Activated CD8-positive, alpha-beta memory T cell treated with anti-CD3 and anti-CD28 coated beads for 36 hours (primary cell): Measurements from ENCODE around the gene PKMYT1. TPM values are rescaled to one million over a fixed set of nuclear protein-coding genes. Genes with fewer than 3 reads are reported as not detected.
"Not testable (repeated sequence)": the region's sequence is repeated elsewhere in the genome, so short reads cannot be mapped to it uniquely, and the experiment has no call there.

ENCODE experiments used
- CTCF ChIA-PET: fragments of 350-600 bp; sonication (Branson Sonifier 250); formaldehyde crosslinking; loops from one replicate; lab custom pipeline; 2021; ENCODE audit warnings: antibody characterized with exemption; lab: Charles Lee
- POLR2A ChIA-PET: fragments of 350-600 bp; sonication (Branson Sonifier 250); formaldehyde crosslinking; loops from one replicate; lab custom pipeline; 2021; ENCODE audit warnings: antibody characterized with exemption; lab: Charles Lee
- total RNA-seq, 2 experiments: library from RNA; stranded (reverse); gene quantifications; one replicate each; pipeline ENCODE4 v1.2.3, GENCODE V29; 2021

PKMYT1 gene
- total RNA-seq, 2 experiments from 2014 or later = 135 TPM

DNA sequence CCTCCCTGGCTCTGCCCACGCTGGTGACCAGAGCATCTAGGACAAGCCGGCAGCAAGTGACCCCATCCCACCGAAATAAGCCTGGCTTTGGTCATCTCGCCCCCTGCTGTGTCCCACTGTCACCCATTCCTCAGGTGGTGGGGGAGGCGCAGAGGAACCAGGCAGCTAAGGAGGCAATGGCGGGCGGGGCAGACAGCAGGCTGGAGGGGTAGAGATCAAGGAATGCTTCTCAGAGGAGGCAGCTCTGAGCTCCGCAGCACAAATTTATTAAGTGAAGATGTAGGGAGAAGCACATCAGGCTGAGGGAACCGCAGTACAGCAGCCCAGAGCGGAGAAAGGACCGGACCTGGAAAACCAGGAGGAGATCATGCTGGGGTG is 23.7 kb downstream of the PKMYT1 start:
- ChIA-PET POLR2A (no interaction called here), CTCF (interaction anchor here (1.4 to 1.8 kb wide), 2 partner anchors 9 to 13 kb away, joined by 5 to 6 read pairs; partner anchors contain the start of genes KREMEN2 and PAQR4)

DNA sequence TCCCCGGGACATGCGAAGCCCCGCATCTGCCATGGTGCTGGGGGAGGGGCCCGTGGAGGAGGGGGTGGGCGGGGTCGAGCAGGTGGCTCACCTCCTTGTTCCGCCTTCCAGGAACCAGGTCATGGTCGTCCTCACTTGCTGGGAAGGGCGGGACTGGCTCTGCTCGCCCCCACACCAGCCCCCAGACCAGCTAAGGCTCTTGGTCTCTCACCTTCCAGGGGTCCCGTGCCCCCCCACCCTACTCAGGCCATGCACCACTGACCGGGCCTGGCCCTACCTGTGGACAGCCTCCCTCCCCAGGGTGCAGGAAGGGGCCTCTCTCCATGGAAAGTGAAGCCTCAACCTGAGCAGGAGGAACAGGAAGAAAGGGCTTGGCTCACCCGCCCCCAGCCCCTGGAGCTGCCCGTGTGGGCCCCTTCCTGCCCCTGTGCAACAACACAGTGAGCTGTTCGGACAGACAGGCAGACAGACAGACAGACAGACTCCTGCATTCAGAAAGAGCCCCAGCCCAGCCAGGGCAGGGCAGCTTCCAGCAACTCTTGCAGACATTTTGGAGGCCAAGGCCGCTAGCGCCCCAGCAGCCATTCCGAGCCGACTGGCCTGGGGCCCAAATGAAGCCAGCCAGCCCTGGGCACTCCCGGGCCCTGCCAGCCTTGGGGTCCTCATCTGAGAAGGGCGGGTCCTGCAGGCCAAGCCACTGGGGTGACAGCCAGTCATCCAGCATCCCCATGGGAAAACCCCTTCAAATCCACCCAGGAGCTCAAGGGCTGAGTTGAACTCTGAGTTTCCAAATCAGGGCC is 24.3 kb downstream of the PKMYT1 start:
- CTCF ChIA-PET = interaction anchor here (1.4 to 1.8 kb wide), 2 partner anchors 9 to 14 kb away, joined by 5 to 6 read pairs; partner anchors contain the start of genes KREMEN2 and PAQR4
- POLR2A ChIA-PET = no interaction called here

DNA sequence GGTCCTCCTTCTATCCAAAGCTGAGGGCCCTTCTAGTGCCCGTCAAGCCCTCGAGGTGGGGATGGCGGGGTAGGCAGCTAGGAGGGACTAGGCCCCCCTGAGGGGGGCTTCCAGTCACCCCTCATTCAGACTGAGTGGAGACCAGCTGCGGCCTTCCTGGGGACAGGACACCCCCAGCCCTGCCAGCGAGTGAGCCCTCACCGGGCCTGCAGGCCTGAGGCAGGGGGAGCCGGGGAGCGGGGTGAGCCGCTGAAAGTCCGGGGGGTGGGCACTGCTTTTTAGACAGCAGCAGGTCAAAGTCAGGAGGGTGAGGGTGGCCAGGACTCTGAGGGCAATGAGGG is 24.8 kb downstream of the PKMYT1 start:
- CTCF ChIA-PET = interaction anchor here (1.4 to 1.8 kb wide), 2 partner anchors 10 to 14 kb away, joined by 5 to 6 read pairs; partner anchors contain the start of genes KREMEN2 and PAQR4

DNA sequence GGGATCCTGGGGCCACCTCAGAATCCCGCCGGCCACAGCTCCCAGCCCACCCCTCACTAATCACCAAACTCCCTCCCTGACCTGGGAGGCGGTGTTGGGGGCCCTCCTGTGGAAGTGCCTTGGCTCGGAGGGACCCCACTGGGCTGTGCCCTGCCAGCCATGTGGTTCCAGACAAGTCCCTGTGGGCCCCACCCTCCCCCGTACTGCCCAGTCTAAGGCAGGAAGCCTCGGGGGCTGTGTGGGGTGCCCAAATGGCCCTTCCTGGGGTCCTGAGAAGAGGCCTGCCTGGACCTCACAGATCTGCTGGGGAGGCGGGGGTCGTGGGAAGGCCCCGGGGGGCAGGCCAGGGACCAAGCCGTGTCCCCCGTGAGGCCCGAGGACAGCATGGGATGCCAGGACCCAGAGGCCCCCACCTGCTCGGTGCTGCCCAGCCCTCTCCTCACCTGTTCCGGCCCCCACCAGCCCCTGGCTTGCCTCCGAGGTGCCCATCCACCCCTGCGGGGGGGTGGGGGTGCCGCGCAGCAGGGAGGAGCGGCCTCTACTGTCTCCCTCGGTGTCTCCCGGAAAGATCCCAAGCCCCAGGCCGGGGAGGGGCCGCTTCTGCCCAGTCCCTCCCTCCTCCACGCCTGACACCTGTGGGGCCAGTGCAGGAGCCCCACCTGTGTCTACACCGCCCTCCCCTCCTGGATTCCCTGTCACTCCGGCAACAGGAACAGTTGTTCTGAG is 25.4 kb downstream of the PKMYT1 start:
- POLR2A ChIA-PET = no interaction called here
- CTCF ChIA-PET = no interaction called here

More for the DNA sequence above, 24.8 kb downstream of the PKMYT1 start:
- POLR2A ChIA-PET = no interaction called here

DNA sequence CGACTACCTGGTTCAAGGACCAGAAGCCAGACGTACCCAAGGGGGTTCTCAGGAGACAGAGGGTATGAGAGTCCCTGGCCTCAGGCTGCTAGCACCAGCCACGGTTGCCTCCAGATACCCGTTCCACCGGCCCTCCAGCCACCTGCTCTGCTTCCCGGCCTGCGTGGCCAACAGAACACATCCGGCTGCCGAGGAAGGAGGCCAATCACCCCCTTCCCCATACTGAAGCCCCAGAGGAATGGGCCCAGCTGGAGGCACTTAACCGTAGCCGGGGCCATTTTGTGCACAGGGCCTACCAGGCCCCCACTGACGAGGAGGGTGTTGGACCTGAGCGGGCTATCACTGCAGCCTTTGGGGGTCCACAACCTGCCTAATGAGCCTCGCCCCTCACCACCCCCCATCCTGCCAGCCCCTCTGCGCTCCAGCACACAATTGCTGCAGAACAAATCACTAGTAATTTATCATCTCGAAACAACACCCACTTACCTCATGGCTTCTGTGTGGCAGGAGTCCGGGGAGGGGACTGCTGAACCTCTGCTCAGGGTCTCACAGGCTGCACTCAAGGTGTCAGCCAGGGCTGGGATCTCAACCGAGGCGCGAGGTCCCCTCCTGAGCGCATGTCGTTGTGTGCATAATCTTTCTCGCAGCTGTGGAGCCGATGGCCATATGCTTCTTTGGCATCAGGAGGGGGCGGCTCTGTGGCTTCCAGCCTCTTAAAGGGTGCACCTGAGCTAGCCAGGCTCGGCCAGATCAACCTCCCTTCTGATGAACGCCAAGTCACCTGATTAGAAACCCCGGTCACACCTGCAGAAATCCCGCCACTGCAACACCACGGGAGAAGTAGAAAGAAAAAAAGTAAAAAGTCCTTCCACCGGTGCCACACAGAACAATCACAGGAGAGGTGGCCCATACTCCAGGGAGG is 26.3 kb downstream of the PKMYT1 start:
- CTCF ChIA-PET = interaction anchor here (1.6 kb wide), 1 partner anchor 16 kb away, joined by 3 read pairs; no protein-coding TSS in a partner anchor
- POLR2A ChIA-PET = no interaction called here

DNA sequence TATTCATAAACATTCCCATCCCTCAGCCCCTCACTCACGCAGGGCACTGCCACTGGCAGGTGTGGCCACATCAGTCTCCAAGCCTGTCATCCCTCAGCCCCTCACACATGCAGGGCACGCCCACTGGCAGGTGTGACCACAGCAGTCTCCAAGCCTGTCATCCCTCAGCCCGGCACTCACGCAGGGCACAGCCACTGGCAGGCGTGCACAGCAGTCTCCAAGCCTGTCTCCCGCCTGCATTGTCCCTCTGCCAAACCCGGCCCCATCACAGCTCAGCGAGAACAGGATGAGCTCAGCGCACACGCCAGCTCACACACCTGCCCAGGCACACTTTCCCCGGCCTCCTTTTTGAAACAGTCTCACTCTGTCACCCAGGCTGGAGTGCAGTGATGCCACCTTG is 27.6 kb downstream of the PKMYT1 start:
- ChIA-PET POLR2A (interaction anchor here (0.6 kb wide), 1 partner anchor 53 kb away, joined by 3 read pairs; no protein-coding TSS in a partner anchor), CTCF (interaction anchor here (0.7 to 1.6 kb wide), 3 partner anchors 10 to 18 kb away, joined by 3 to 4 read pairs (median 3); no protein-coding TSS in a partner anchor)

DNA sequence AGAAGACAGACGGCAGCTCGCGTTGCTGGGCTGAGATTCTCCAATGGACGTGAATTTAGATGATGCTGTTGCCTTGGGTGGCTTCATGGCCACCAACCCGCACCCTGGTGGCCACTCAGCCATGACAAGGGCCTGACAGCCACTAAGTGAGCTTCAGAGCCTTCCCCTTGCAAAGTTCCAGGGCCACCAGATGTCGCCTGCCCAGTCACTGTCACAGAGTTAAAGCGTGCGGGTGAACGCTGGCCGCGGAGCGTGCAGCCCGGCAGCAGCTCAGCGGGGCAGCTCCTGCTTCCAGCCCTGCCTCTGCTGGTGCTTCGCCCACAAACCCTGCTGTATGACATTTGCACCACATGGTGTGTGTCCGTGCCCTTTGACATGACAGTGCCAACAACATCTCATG is 29.5 kb downstream of the PKMYT1 start:
- ChIA-PET POLR2A (no interaction called here), CTCF (no interaction called here)

DNA sequence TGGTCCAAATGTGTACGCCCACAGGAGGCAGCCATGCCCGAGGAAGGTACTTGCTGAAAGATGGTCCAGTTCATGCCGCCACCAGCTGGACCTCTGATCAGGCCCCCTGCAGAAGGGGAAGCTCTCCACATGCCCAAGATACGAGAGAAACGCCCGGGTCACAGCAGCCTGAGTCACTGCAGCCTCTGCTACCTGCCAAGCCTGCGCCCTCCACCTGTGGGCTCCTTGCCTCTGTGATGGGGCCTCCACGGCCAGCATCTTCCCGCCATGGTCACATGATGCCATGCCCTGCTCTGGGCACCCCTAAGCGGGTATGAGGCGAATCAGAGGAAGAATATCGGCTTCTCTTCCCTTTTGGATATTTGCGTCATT is 29.9 kb downstream of the PKMYT1 start:
- ChIA-PET CTCF (interaction anchor here (0.6 kb wide), 2 partner anchors 18 to 60 kb away, joined by 3 to 4 read pairs; no protein-coding TSS in a partner anchor), POLR2A (no interaction called here)

DNA sequence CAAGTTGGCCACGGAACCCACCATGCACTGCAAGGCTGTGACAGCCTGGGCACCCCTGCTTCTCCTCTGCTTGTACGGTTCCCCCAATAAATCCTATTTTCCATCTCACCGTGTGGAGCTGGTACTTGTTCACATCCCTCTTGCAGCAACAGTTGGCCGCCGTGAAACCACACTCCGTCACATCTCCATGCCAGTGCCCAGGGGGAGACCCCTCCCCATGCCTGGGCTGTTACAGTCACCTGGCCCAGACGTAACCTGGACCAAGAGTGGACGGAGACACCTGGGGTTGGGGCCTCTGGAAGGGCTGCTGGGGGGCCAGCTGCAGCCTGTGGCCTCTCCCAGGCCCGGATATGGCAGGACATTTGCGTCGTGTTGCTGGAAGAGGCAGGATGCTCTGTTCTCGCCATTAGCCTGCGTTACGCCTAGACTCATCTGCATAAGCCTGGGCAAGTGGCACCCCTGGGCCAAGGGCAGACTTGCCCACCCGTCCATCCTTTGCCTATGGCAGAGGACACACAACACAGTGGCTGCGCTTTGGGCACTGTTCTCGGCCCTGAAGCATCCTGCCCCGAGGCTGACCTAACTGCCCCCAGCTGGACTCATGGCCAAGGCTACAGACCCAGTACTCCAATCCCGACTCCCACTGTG is 30.4 kb downstream of the PKMYT1 start:
- CTCF ChIA-PET = interaction anchor here (0.6 kb wide), 2 partner anchors 17 to 60 kb away, joined by 3 to 4 read pairs; no protein-coding TSS in a partner anchor
- POLR2A ChIA-PET = no interaction called here

DNA sequence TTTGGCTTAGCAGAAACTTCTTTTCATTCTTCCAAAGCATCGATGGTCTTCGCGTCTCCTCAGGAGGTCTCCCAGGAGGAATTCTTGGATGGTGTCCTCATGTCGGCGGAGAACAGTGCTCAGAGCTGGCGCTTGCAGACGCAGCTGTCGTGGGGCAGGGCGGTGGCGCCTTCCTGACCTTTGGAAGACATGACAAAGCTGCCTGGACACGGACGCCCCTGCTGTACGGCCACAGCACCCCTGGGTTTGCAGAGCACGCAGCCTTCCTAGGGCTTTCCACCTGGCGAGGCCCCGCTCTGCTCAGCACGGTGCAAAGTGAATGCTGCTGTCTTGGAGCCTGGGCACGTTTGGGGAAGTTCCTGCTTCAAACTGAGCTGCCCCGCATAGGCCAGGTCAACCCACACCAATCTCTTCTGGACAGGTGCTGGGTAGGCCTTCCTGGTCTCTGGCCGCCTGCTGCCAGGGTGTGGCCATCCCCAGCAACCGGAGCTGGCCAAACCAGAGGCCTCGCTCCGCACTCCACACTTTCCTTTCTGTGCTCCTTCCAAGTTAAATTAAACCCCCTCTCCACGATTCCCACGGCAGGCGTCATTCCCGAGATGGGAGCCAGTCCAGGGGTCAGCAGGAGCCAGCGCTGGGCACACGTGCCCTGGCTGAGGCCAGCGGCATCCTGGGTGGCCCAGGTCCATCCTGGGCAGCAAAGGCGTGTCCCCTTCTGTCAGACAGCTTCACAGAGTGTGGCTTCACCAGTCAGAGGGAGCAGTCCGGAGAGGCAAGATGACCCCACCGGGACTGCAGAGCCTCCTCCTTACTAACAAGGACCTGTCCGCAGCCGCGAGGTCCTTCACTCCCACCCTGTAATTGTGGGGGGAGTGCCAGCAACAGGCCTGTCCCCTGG is 31.2 kb downstream of the PKMYT1 start:
- POLR2A ChIA-PET = no interaction called here

DNA sequence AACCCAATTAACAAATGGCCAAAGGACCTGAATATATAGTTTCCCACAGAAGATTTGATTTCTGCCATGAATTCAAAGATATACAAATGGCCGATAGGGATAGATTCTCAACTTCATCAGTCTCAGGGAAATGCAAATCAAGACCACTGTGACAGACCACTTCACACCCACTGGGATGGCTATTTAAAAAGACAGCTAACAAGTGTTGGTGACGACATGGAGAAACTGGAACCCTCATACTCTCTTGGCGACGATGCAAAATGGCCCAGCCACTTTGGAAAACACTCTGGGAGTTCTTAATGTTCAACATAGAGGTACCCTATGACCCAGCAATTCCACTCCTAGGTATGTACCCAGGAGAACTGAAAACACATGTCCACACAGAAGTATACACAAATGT is 33.6 kb downstream of the PKMYT1 start:
- ChIA-PET POLR2A (no interaction called here), CTCF (interaction anchor here (0.6 kb wide), 1 partner anchor 482 kb away, joined by 3 read pairs; no protein-coding TSS in a partner anchor)

More for the DNA sequence above, 31.2 kb downstream of the PKMYT1 start:
- CTCF ChIA-PET = no interaction called here

DNA sequence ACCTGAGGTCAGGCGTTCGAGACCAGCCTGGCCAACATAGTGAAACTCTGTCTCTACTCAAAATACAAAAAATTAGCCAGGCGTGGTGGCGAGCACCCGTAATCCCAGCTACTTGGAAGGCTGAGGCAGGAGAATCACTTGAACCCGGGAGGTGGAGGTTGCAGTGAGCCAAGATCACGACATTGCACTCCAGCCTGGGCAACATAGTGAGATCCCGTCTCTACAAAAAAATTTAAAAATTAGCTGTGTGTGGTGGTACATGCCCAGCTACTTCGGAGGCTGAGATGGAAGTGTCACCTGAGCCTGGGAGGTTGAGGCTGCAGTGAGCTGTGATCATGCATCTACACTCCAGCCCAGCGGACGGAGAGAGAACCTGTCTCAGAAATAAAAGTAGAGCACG is 36.5 kb downstream of the PKMYT1 start:
- CTCF ChIA-PET = interaction anchor here (1.4 kb wide), 1 partner anchor 24 kb away, joined by 3 read pairs; no protein-coding TSS in a partner anchor
- POLR2A ChIA-PET = not testable (repeated sequence)

DNA sequence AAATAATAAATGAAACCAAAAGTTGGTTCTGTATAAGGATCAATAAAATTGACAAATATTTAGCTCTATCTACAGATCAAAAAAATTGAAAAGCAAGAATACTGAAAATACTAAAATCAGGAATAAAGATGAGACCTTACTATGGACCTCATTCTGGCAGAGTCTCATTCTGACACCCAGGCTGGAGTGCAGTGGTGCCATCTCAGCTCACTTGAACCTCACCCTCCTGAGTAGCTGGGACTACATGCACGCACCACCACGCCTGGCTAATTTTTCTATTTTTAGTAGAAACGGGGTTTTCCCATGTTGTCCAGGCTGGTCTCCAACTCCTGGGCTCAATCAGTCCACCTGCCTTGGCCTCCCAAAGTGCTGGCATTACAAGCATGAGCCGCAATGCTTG is 38.2 kb downstream of the PKMYT1 start:
- ChIA-PET CTCF (interaction anchor here (0.5 to 1.4 kb wide), 3 partner anchors 11 to 103 kb away, joined by 3 to 4 read pairs (median 3); no protein-coding TSS in a partner anchor), POLR2A (no interaction called here)

DNA sequence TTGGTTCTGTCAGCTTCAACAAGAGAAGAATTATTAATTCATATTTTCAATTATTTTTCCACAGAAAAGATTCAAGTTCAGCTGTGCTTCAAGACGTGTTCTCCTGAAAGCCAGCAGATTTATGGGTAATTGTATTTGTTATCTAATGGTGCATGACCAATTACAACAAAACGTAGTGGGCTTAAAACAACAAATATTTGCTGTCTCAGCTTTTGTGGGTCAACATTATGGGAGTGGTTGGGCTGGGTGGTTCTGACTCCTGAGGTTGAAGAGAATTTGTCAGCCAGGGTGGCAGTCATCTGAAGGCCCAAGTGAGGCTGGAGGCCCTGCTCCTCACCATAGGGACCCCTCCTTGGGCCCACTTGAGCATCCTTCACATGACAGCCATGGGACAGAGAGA is 40.3 kb downstream of the PKMYT1 start:
- POLR2A ChIA-PET = interaction anchor here (0.6 kb wide), 1 partner anchor 41 kb away, joined by 7 read pairs; no protein-coding TSS in a partner anchor
- CTCF ChIA-PET = interaction anchor here (0.8 to 1.4 kb wide), 3 partner anchors 13 to 79 kb away, joined by 3 to 10 read pairs (median 3); no protein-coding TSS in a partner anchor

DNA sequence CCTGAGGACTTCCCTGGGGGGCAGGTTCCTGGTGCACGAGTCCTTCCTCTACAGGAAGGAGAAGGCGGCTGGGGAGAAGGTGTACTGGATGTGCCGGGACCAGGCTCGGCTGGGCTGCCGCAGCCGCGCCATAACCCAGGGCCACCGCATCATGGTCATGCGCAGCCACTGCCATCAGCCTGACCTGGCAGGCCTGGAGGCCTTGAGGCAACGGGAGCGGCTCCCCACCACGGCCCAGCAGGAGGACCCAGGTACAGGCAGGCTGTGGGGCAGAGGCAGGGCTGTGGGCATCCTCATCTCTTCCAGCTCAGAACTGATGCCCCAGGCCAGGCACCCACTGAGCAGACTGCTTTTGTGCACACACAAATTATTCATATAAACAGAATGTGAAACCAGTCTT is 42.0 kb downstream of the PKMYT1 start:
- ChIA-PET CTCF (no interaction called here), POLR2A (no interaction called here)

DNA sequence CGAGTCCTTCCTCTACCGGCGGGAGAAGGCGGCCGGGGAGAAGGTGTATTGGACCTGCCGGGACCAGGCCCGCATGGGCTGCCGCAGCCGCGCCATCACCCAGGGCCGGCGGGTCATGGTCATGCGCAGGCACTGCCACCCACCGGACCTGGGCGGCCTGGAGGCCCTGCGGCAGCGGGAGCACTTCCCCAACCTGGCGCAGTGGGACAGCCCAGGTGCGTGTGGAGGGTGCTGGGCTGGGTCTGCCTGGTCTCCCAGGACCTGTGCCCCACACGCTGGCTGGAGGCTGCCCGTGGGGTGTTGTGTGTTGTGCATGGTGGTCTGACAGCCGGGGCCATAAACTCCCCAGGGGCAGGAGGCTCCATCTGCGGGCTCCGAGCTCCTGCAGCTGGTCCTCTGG is 43.1 kb downstream of the PKMYT1 start:
- ChIA-PET CTCF (no interaction called here), POLR2A (no interaction called here)

DNA sequence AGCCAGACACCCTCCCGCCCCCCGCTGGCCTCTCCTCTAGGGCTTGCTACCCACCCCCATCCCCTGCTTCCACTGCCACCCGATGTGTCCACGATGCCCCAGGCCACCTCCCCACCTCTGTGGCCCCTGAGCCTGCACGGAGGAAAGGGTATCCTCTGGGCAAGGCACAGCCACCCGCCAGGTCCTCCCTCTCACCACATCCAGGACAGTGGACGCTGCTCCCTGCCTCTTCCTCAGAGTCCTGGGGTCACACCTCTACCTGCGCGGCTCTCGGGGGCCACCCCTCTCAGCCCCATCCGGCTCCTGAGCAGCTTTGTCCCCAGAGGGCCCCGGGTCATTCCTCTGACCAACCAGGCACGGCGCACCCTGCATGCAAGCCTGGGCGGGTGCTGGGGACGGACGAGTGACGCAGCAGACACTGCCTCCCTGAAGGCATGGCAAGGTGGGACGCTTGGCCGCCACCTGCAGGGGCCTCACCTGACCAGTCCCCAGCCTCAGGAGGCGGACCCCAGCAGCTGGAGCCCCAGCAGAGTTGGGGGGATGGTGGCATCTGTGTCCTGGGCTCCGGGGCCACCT is 43.7 kb downstream of the PKMYT1 start:
- CTCF ChIA-PET = no interaction called here
- POLR2A ChIA-PET = no interaction called here
